ENCODE data around the gene PRXL2B.

GRCh38 chr1:2629627-2630497, 43.3 kb downstream of the PRXL2B start:
- TF ChIP-seq TARDBP (IDR thresholded peaks at IDR 0.05): no peak
- TF ChIP-seq BHLHE40 (IDR thresholded peaks at IDR 0.05; ENCODE audit: borderline replicate concordance): no peak
- no peak for TF ChIP-seq ELF4 (IDR thresholded peaks at IDR 0.05)
- TF ChIP-seq HDGF (IDR thresholded peaks at IDR 0.05; ENCODE audit: borderline replicate concordance): no peak
- no peak for TF ChIP-seq PKNOX1 (IDR thresholded peaks at IDR 0.05)
- TF ChIP-seq SUZ12 (IDR thresholded peaks at IDR 0.05): no peak
- TF ChIP-seq FOXK2 (IDR thresholded peaks at IDR 0.05): no peak
- TF ChIP-seq LEF1 (IDR thresholded peaks at IDR 0.05; ENCODE audit: borderline replicate concordance): no peak
- TF ChIP-seq NFRKB (IDR thresholded peaks at IDR 0.05): no peak
- TF ChIP-seq SP1 (IDR thresholded peaks at IDR 0.05): no peak
- no peak for TF ChIP-seq CTBP1 (IDR thresholded peaks at IDR 0.05; ENCODE audit: borderline replicate concordance)
- no peak for TF ChIP-seq FOXA1 (IDR thresholded peaks at IDR 0.05)
- no peak for TF ChIP-seq L3MBTL2 (conservative IDR thresholded peaks at IDR 0.05)

Measured in HEK293T (cell line).